ENCODE measurements around the gene NUMB.
"Not testable (repeated sequence)": the region's sequence is repeated elsewhere in the genome, so short reads cannot be mapped to it uniquely, and the experiment has no call there.

The NUMB gene

DNA sequence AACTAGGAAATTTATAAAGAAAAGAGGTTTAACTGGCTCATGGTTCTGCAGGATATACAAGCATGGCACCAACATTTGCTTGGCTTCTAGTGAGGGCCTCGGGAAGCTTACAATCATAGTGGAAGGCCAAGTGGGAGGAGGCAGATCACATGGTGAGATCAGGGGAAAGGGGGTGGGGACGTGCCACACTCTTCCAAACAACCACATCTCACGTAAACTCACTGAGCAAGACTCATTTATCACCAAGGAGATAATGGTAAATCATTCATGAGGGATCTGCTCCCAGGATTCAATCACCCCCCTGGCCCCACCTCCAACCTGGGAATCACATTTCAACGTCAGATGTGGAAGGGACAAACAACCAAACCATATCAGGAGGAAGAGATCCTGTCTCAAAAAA is 35.8 kb downstream of the NUMB start:
- DNase-seq (ENCODE audit: low spot score) = no peak

DNA sequence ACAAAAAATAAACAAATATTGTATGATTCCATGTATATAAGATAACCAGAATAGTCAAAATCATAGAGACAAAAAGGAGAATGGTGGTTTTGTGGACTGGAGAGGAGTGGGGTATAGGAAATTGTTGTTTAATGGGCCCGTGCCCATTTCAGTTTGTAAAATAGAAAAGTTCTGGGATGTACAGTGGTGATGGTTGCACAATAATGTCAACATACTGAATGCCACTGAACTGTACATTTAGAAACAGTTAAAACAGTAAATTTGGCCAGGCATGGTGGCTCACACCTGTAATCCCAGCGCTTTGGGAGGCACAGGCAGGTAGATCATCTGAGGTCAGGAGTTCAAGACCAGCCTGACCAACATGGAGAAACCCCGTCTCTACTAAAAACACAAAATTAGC is 40.1 kb downstream of the NUMB start:
- DNase-seq (ENCODE audit: low spot score) = no peak

DNA sequence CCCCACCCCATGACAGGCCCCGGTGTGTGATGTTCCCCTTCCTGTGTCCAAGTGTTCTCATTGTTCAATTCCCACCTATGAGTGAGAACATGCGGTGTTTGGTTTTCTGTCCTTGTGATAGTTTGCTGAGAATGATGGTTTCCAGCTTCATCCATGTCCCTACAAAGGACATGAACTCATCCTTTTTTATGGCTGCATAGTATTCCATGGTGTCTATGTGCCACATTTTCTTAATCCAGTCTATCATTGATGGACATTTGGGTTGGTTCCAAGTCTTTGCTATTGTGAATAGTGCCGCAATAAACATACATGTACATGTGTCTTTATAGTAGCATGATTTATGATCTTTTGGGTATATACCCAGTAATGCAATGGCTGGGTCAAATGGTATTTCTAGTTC is 52.1 kb downstream of the NUMB start:
- not testable (repeated sequence) for DNase-seq (ENCODE audit: low spot score)

DNA sequence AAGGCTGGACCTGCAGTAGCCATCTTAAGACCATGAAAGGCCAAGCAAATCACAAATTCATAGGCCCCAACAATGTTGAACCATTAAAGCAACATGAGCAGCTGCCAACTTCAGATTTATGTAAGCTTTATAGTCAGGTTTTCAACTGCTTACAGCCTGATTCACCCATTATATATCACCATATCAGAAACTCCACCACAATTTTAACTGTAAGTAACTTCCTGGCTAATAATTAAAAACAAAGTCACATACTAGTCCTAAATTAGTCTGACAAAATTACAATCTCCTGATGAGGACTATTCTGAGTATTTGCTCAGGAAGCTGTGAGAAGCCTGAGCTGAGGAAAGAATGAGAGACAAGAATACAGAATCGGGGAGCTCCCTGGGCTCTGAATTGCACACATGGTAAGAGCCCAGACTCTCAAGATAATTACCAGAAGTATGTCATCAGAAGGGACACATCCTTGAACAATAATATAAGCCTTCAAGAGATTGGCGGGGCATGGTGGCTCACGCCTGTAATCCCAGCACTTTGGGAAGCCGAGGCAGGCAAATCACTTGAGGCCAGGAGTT is 55.1 kb downstream of the NUMB start:
- DNase-seq (ENCODE audit: low spot score) = no peak

DNA sequence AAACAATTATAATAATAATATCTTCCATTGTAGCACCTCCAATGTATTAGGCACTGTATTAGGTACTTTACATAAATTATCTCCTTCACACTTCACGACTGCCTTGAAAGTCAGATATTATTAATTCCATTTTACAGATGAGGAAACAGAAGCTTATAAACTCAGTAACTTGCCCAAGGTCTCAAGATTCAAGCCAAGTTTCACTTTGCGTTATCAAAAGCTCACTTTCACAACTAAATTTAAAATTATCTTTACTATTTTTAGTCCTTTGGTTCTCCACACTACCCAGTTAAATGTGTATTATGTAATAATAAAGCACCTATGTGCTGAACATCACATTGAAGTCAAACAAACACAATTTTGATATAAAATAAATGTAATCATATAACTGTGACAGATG is 55.8 kb downstream of the NUMB start:
- no peak for DNase-seq (ENCODE audit: low spot score)

DNA sequence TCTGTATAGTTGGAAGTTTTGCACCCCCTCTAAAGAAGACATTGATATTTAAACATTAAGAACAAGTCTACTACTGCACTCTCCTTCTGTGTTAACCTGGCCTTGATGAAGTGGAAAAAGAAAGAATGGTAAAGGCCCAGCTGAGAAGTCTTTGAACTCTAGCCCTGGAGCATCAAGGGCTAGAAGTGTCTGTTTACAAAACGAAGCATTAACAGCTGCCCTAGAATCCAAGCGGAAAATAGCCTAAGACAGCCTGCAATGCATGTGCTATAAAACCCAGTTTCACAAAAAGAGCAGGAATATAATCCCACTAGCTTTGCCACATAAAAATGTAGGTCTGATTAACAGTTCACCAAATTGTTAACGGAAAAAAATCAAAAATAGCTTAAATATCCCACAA is 60.5 kb downstream of the NUMB start:
- DNase-seq (ENCODE audit: low spot score) = no peak

DNA sequence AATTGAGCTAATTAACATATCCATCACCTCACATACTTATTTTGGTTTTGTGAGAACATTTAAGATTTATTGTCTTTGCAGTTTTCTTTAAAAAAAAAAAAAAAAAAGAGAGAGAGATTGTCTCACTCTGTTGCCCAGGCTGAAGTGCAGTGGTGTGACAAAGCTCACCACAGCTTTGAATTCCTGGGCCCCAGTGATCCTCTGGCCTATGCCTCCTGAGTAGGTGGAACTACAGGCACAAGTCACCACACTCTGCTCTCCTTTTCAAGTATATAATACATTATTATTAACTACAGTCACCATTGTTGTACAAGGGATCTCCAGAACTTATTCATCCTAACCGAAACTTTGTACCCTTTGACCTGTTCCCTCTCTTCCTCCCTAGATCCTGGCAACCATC is 64.0 kb downstream of the NUMB start:
- DNase-seq (ENCODE audit: low spot score) = no peak

DNA sequence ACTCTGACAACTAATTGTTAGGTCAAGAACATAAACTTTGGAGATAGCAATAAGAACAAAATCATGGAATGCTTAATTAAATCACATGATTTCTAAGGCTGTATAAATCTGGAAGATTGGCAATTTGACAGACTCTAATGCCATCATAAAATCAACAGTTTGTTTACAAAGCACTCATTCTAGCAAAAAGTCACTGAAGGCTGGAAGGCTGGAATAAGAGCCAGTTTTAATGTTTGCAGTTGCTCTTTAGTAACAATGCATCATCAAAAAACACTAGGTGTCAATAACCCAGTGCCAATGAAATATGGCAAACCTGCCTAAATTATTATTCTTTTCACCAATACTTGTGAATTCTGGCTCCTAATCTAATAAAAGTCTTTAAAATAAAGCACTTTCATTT is 65.0 kb downstream of the NUMB start:
- no peak for DNase-seq (ENCODE audit: low spot score)

DNA sequence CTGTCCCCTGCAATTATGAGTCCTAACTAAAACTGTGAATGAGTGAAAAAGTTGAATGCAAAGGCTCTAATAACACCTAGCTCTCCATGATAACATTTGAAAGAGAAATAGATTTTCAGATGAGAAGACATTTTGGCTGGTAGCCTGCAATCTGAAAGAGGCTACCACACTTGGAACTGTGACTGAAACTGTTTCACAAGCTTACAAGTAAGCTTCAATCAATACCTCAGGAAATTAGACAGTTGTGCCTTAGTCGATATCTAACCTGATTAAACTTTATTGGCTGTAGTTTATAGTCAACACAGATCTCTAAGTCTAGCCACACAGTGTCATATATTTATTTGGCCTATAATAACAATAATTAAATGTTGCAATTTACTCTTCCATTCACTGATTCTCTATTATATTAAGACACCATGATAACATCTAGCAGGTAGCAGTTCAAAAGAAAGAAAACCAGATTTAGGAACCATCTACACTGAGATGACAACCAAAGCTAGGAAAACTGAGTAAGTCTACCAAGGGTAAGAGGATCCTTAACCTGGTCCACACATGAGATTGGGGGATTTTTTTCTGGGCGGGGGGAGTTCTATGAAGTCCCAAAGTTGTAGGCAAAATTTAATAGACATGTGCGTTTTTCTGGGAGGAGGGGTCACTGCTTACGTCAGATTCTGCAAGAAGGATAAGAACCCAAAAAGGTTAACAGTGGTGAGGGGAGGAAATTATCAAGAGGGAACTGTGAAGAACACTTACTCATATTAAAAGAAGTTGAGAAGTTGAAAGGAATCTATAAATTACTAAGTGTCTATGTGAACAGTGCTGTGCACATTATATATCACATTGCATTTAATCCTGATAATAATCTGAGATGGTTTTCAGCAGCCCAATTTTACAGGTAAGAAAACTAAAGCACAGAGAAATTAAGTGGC is 65.8 kb downstream of the NUMB start:
- no peak for DNase-seq (ENCODE audit: low spot score)

DNA sequence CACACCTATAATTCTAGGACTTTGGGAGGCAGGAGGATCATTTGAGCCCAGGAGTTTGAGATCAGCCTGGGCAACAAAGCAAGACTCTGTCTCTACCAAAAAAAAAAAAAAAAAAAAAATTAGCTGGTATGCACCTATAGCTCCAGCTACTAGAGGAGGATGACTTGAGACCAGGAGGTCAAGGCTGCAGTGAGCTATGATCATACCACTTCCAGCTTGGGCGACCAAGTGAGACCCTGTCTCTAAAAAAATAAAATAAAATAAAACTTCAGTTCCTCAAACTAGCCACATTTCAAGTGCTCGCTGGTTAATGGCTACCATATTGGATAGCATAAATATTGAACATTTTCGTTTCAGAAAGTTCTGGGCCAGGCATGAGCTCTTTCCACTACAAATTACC is 70.5 kb downstream of the NUMB start:
- not testable (repeated sequence) for DNase-seq (ENCODE audit: low spot score)

DNA sequence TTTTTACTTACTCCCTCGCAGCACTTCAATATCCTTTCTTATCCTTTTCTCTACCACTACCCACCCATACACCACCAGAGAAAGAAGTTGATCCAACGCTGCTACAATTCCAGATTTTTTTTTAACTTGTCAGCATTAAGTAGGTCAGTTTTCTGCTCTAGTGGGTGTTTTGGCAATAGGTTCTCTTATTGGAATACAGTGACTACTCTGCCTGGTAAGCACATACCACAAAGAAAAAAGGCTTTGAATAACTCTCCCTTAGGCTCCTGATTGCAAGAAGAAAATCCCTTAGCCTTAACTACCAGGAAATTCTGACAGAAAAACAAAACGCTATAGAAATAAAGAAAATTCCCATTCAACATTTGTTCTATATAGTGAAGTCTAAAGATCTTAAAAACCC is 72.0 kb downstream of the NUMB start:
- no peak for DNase-seq (ENCODE audit: low spot score)

DNA sequence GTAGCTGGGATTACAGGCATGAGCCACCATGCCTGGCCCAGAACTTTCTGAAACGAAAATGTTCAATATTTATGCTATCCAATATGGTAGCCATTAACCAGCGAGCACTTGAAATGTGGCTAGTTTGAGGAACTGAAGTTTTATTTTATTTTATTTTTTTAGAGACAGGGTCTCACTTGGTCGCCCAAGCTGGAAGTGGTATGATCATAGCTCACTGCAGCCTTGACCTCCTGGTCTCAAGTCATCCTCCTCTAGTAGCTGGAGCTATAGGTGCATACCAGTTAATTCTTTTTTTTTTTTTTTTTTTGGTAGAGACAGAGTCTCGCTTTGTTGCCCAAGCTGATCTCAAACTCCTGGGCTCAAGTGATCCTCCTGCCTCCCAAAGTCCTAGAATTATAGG is 73.3 kb downstream of the NUMB start:
- DNase-seq (ENCODE audit: low spot score) = not testable (repeated sequence)

DNA sequence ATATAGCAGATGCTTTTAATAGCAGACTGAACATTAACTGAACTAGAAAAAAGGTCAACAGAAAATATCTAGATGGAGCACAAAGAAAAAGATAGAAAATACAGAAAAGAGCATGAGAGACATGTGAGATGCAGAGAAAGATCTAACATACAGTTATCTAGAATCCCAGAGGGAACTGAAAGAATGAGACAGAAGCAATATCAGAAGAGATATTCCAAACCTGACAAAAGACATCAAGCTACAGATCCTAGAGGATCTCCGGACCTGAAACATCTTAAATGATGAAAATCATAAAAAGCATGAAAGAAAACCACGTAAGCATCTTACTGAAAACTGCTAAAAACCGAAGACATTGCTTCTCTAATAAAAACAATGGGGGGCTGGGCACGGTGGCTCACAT is 75.0 kb downstream of the NUMB start:
- DNase-seq (ENCODE audit: low spot score) = no peak

DNA sequence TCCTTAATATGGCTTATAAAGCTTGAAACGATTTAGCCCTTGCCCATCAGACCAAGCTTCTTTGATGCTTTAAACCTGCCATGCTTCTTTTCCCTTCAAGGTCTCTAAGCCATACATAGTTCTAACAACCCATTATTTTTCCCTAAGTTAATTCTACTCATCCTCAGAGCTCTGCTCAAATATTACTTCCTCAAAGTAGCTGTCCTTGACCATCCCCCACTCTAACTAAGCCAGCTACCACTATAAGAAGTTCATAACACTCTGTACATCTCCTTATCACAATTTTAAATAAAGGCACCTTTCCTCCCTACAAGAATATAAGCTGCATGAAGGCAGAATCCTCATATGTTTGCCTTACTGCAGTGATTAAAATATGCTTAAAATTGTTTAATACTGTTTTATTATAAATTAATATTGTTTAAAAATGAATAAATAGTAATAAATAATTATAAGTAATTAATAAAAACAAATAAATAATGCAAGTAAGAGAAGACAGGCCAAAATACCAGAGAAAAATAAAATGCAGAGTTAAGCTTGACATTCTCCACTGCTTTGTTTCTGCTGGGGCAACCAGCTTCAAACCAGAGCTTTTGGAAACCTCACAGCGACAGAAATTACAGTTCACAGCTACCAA is 76.8 kb downstream of the NUMB start:
- DNase-seq (ENCODE audit: low spot score) = no peak

DNA sequence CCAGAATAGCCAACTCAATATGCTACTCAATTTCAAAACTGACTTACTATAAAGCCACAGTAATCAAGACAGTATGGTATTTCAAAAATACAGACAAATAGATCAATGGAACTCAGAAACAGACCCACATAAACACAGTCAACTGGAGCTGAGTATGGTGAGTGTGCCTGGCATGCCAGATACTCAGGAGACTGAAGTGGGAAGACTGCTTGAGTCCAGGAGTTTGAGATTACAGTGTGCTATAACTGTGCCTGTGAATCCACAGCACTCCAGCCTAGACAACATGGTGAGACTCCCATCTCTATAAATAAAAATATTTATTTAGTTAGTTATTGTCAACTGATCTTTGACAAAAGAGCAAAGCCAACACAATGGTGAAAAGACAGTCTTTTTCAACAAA is 81.8 kb downstream of the NUMB start:
- DNase-seq (ENCODE audit: low spot score) = no peak

DNA sequence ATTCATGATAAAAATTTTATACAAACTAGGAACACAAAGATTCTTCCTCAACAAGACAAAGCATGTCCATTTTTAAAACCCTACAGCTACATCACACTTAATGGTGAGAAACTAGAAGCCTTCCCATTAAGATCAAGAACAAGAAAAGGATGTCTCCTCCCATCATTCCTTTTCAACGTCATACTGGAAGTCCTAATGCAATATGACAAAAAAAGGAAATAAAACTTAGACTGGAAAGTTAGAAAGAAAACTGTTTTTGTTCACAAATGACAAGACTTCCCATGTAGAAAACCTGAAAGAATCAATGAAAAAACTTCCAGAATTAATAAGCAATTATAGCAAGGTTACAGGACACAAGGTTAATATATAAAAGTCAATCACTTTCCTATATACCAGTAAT is 82.5 kb downstream of the NUMB start:
- no peak for DNase-seq (ENCODE audit: low spot score)

DNA sequence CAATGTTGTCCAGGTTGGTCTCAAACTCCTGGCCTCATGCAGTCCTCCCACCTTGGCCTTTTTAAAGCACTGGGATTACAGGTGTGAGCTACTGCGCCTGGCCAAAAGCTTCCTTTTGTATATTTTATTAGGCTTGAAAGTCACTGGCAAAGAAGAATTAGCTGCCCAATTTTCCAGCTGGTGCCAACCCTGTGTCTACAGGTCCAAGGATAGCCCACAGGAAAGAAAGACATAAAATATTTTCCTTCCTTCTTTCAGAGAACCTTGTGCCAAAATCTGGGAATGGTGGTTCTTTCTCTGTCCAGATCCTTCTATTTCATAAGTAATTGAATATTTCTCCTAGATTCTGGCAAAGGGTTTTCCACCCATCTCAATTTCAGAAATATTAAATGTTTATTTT is 84.1 kb downstream of the NUMB start:
- no peak for DNase-seq (ENCODE audit: low spot score)

DNA sequence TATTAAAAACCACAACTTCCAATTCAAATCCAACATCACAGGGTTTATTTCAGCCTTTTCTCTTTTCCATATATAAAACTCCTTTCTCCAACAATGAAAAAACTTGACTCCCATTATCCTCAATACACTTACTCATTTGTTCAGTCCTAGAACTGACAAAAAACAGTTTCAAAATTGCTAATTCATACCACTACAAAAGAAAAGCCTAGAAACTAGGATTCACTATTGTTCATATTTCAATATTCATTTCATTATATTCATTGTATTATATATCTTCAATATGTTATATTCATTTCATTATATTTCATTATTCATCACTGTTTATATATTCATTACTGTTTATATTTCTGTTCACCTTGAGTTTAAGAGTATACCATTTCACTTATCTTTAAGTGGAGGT is 85.8 kb downstream of the NUMB start:
- no peak for DNase-seq (ENCODE audit: low spot score)

DNA sequence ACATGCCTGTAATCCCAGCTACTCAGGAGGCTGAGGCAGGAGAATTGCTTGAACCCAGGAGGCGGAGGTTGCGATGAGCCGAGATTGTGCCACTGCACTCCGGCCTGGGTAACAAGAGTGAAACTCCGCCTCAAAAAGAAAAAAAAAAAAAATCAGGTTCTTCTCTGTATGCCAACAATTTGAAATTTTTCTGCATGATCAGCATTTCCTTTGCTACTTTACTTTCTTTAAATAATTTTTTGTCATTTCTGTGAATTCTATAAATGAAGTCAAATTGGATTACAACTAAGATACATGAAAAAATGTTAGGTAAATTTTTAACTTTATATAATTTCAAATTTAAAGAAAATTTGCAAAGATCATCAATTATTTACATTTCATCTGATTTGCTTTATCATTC is 87.8 kb downstream of the NUMB start:
- DNase-seq (ENCODE audit: low spot score) = no peak

DNA sequence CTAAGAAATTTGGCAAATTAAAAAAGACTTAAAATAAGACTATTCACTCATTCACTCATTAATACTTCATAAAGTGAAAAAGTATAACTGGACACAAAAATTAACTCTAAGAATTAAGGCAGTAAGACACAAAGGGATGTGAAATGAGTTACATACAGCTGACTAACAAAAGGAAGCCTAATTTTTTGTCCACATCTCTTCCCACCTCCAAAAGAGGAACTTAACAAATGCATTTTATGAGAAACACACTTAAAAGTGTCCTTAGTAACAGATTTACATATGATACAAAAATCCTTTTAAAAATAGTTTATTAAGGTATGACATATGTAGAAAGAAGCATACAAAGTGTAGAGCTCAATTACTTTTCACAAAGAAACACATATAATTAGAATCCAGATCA is 88.9 kb downstream of the NUMB start:
- no peak for DNase-seq (ENCODE audit: low spot score)

DNA sequence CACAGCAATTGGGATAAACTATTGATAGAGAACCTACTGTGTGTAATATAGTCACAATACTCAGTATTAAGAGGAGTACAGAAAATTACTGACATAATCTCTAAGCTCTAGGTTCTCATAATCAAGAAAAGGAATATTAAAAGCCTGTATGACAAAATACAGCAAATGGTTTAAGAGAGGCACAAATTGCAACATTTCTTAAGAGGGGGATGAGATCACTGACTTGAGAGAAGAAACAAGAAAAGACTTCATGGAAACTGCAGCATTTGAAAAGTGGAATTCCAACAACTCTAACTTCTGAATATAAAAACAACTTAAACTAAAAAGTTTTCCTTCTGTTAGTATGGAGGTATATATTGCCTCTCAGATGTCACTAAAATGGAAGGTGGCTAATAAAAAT is 89.7 kb downstream of the NUMB start:
- no peak for DNase-seq (ENCODE audit: low spot score)

DNA sequence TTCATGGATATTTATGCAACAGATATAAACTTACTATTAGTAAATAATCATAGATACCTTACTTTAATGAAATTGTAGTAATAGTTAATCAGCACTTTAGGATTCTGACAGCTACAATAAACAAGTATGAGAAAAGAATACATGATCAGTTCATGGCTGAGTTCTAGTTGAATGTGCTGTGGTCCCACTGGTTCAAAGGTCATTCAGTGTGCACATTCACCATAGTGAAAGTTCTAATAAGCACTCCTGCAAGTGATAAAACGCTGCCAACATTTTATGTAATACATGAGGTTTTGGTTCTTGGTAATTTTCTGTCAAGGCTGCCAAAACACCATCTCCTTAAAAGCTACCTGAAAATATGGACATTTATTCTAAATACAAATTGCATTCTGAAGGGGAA is 92.6 kb downstream of the NUMB start:
- DNase-seq (ENCODE audit: low spot score) = no peak

DNA sequence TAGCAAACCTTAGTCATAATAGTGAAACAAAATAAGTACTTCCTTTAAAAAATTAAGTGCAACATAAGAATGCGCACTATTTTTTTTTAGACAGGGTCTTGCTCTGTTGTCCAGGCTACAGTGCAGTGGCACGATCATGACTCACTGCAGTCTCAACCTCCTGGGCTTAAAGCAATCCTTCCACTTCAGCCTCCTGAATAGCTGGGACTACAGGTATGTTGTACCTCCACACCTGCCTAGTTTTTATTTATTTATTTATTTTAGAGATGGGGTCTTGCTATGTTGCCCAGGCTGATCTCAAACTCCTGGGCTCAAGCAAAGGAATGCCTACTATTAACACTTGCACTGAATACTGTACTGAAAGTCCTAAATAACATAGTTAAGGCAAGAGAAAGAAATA is 93.8 kb downstream of the NUMB start:
- DNase-seq (ENCODE audit: low spot score) = no peak

Measured in hematopoietic multipotent progenitor cell treated with erythropoietin and hydrocortisone succinate and interleukin-3 and kit ligand, for 17 days (in vitro differentiated cells).